NCI-H82 treated with DMSO at 0.1 percent for 48 hours (cell line): ENCODE measurements around the gene GRID2.
"Not testable (repeated sequence)": the region's sequence is repeated elsewhere in the genome, so short reads cannot be mapped to it uniquely, and the experiment has no call there.

Source experiments
- DNase-seq: peaks from one replicate; lab custom pipeline; 2025; ENCODE audit not compliant: unreplicated experiment; lab: John Stamatoyannopoulos, UW

Gene GRID2

DNA sequence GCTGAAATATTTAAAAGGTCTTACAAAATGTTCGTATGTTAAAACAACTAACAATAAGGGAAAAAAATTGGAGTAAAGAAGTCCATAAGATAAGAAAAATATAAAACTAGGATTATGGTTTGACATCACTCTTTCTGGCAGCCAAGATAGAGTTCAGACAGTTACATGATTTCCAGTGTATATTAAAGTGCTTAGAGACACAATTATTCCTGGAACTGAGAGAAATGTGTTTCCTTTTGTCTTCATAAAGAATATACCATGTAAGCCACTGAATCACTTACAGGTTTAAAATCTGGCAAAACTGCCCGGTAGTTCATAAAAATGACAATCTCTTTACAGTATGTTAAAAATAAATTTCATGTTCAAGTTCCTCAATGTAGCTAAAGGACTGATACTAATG is 986.1 kb downstream of the GRID2 start:
- no peak for DNase-seq

DNA sequence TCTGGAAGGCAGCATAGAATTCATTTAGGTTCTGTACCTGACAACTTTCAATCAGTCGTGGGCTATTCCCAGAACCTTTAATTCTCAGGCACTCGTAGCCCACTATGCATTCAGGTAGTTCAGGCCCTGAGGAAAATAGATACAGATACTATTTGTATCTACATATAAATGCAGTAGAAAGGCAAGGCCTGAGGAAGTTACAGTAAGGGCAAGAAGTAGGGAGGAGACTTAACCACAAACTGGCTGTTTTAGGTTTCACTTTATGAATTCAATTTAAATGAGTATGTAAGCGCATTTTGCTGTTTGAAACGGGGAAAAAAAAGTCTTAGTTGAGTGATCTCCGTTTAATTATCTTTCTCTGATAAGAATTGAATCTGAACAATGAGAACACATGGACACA is 995.4 kb downstream of the GRID2 start:
- DNase-seq, result no peak

DNA sequence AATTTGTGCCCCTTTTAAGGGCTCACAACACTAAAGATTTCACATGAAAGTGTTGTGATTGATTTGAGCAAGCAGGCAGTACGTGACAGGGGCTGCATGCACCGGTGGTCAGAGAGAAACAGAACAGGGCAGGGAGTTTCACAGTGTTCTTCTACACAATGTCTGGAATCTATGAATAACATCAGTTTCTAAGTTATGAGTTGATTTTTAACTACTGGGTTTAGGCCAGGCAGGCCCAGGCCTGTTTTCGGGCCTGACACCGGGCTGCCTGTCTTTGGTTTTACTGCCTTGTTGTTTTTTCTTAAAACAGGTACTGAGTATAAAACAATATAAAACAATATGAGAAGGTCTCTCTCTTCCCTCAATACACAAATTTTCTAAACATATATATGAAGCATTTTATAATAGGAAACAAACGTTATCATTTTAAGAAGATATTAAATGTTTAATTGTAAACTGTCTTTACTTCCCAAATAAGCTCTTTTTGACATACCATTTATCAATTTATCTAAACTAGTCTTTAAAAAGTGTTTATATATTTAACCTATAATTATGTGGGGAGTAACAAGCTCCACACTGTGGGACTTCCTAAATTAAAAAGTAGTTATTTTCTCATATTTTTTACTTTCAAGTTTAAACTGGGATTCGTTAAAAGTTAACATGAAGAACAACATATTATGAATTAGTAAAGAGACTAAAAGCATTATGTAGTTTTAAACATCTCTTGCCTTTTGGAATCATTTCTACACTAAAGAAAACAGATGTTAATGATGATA is 997.2 kb downstream of the GRID2 start:
- not testable (repeated sequence) for DNase-seq

DNA sequence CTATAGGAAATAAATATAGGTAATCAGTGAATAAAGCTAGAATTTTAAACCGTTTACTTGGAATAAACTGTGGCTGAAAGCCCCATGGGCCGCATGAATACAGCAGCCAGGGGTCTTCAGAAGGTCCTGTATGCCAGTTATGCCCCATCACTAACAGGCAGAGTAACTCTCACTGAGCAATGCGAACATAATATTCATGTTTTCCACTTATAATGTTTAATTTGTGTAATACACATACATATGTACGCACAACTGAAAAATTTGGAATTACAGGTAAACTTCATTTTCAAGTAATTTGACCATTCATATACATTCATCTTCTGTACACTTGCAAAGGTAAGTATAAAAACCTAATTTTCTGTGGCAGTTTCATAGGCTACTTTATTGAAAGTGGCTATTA is 998.5 kb downstream of the GRID2 start:
- no peak for DNase-seq

DNA sequence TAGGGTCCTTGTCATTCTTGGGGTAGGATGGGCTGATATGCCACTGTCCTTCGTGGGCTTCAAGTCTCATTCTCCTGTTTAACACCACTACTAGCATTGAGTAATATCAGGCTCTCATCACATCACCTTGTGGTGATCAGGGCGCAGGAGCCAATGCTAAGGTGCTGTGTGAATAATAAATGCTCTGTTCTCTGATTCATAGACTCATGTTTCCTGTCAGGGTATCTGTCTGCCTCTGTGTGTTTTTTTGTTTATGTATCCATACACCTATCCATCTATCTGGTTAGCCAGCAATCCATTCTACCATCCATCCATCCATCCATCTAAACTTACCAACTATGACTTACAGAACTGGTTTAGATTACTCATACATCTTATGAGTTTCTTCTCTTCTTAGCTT is 999.7 kb downstream of the GRID2 start:
- no peak for DNase-seq

DNA sequence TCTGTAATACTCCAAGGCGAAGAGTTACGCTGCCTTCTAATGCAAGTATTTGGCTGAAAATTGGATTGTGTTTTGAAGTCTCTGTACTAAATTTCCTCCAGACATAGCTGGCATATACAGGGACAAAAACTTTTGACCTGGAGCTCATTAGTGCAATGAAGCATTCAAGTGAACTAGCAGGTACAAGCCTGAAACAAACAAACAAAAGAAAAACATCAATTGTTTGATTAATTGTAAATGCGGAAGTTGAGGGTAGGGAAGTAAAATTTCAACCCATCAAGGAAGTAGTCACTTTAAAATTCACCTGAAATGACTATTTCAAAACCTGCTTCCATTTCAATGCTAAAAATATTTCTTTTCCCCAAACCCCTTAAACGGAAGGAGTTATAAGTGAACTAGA is 1008.5 kb downstream of the GRID2 start:
- DNase-seq, result no peak

DNA sequence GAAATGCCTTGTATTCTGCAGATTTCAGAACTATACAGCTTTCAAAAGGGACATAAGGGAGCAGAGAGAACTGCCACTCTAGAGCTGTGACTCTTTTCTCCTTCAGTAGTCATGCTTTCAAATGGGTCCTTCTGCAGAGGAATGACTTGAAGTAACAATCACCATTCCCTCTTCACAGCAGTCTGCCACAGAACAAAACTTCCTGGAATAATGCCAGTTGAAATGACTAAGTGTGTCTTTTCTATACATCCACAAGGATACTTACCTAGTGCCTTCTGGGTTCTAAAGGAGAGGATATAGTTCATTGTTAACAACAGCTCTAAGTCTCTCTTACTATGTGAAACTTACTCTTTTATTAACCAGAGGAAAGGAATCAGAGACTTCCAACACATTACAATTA is 1009.4 kb downstream of the GRID2 start:
- DNase-seq, result no peak

DNA sequence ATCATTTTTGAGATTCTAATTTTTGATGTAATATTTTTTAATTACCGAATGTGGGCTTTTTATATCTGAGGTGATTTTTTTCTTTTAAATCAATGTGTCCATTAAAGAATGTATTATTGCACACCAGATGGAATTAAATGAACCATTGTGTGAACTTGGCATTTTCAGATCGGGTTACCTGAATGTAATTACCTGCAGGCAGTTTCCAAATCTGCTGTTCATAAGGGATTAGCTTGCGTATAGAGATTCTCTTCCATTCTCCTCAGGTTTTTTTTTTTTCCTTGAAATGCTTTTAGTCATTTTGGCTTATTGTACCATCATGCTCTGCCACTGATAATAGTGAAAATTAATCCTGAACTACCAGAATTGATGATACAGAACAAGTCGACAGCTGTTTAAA is 1013.3 kb downstream of the GRID2 start:
- no peak for DNase-seq

DNA sequence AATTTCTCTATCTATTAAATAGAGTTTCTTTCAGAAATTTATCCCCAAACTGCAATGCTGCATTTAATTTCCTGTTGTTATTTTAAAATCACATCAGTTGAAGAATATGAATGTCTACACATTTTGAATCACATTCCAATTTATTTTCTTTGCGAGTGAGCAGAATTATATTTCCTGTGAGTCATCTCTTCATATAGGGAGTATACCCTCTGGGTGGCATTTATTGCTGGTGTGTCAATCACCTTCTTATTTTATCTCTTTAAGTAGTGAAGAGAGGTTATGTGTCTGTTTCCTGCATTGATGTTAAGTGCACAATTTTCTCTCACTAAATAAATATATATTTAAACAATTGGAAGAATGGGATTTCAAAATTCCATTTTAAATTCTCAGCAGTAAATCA is 1013.8 kb downstream of the GRID2 start:
- DNase-seq, result no peak

DNA sequence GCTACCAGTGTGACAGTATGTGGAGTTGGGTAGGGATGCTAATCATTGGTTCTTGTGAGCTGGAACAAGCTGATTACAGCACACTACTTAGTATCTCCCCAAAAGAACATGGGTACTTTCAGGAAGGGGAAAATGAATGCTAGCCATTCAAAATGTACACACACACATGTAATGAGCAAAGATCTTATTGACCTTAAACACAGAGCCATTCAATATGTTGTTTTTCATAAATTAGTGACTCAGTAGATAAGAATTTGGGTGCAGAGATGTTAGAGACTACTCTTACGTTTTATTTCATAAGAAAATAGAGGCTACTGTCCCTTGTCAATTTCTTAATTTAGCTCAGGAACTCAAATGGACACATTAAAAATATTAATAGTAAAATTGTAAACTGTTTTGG is 1015.3 kb downstream of the GRID2 start:
- no peak for DNase-seq

DNA sequence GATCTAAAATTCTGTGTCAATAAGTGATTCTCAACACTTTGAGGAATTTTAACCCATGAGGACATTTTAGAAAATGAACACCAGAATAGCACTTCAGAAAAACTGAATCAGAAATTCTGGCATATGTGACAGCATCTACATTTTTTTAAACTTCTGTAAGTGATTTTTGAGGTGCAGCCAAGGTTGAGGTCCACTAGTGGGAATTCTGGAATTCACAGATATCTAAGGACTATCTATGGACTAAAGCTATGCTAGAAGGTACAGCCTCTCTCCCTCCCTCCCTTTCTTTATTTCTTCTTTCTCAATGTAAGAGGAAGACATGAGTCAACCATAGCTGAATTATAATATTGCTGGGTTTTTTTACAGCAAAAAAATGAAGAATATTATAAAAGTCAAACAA is 1016.6 kb downstream of the GRID2 start:
- no peak for DNase-seq

DNA sequence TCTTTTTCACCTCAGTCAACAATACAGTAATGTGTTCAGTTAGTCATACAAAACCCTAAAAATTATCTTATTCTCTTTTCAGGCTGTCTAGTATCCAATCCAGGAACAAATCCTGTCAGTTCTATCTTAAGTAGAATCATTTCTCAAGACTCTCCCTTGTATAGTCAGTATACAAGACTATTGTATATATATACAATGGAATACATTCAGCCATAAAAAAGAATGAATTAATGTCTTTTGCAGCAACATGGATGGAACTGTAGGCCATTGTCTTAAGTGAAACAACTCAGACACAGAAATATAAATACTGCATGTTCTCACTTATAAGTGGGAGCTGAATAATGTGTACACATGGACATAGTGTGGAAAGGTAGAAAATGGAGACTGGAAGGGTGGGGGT is 1023.6 kb downstream of the GRID2 start:
- no peak for DNase-seq

DNA sequence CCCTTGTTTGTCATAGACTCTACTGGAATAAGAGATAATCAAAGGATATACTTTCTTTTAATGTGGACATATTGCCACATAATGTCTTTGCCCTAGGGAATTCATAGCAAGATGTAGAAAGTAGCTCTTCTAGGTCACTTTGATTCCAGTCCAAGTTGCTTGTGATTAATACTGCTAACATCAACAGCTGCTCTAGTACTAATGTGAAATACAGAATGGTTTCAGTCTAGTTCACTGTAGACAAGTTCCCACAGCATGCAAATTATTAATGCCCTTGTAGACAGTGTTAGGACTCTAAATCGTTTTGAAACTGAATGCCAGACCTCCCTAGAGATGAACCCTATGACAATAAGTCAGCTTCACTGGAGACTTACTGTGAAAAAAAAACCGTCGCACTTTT is 1030.2 kb downstream of the GRID2 start:
- DNase-seq, result no peak

DNA sequence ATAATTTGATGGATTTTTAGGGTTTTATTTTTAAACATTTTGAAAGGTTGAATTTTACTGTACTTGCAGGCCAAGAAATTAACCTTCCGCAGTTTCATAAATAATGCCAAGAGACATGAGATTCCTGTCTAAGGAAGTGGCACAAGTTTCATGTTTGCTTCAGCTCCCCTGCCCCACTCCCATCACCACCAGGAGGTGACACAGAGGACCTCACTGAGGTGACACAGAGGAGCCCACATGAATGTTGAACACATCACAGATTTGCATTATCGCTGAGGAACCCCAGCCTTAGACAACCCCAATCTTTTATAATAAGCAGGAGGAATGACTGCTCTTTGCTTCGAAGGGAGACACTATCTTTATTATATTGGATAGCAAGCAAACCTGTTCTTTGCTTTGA is 1033.4 kb downstream of the GRID2 start:
- no peak for DNase-seq

DNA sequence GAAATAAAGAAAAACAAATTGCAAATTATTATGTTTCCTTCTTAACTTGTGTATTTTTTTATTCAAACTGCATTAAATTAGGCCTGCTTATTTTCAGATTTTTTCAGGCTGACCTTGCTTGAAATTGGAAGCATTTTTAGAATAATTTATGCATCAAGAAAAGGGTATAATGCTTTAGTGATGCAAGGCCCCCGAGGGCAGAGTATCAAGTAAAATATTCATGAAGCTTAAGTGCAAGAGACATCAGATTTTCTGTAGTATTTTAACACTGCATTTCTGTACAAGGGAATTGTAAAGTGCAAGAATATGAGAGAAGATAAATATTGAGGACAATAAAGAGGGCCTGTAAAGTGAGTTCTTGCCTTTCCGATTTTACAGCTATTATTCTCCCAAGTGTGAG is 1039.0 kb downstream of the GRID2 start:
- DNase-seq, result no peak

DNA sequence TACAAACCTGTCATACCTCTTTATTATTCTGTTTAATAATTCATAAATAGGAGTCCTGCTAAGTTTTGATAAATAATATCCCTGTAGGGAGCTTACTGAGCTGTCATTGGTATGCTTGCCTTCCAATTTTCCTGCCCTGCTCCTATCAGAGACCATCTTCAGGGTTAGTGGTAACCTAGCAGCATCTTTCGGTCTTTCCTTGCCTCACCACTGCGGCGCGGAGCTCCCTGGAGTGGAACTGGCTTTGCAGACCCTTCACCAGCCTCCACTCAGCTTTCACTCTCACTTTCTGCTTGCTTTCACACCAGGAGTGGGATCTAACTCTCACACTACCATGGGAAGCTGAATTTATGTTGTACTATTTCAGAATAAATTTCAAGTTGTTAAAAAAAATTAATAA is 1043.1 kb downstream of the GRID2 start:
- DNase-seq, result no peak

DNA sequence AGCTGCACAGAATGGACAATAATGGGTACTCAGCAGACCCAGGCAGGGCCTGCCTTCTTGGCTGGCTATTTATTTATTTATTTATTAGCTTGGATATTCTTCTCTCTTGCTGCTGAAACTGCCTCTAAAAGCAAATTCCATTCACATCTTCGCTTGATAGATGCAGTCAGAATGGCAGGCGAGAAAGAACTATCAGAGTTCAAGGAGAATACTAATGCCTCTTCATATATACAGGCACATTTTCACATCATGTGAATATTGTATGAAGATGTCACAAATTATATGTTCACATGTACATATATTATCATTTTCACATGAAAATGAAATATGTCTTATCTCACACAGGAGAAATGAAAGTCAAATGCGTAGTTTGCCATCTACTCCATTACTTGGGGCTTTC is 1045.1 kb downstream of the GRID2 start:
- no peak for DNase-seq

DNA sequence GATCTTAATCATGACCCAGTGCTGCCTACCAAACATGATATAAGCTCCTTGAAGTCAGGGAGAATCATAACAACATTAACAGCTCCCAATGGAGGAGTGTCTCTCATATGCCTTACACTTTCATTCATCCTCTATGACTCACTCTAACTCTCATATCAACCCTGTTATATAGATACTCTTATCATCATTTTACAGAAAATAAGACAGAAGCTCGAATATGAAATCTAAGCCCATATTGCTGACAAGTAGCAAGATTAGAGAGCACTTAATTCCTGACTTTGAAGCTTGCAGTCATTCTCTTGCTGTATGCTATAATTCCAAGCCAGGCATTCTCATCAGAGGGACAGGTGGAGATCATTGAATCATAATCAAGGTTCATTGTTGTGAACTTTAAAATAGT is 1048.1 kb downstream of the GRID2 start:
- no peak for DNase-seq

DNA sequence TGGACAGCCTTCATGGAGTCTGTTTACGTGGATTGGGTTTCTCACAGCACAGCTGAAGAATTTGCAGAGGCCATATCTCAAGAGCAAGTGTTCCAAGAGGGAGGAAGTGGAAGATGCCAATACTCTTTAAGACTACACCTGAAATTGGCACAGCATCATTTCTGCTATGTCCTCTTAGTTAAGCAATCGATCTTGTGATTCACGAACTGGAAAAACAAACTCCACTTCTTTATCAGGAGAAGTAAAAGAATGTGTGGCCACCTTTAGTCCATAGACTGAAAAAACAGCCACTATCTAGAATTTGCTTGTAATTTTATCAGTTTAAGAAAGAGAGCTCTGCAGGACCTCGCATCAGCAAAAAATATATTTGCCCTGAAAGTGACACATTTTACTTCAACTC is 1051.6 kb downstream of the GRID2 start:
- DNase-seq, result no peak

DNA sequence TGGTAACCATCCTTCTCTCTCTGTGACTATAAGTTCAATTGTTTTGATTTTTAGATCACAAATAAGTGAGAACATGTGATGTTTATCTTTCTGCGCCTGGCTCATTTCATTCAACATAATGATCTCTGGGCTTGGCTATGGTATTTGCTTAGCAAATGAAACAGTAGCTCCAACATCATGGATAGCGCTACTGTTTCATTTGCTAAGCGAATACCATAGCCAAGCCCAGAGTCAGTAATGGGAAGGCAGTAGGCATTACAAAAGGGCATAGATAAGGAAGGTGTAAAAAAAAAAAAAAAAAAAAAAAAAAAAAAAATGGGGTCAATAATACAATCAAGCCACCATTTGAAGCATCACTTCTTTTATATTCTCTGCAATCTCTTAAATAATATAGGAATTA is 1055.8 kb downstream of the GRID2 start:
- DNase-seq, result no peak

DNA sequence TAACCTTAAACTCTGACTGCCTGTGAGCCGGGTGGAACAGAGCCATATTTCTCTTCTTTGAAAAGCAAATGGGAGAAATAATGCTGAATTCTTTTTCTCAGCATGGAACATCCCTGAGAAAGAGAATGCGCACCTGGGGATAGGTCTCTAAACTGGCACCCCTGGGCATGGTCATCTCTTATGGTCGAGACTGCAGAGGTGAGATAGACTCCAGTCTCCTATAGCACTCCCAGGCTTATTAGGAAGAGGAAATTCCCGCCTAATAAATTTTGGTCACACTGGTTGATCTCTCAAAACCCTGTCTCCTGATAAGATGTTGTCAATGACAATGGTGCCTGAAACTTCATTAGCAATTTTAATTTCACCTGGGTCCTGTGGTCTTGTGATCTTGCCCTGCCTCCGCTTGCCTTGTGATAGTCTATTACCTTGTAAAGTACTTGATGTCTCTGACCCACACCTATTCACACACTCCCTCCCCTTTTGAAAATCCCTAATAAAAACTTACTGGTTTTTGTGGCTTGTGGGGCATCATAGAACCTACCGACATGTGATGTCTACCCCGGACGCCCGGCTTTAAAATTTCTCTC is 1062.5 kb downstream of the GRID2 start:
- not testable (repeated sequence) for DNase-seq

DNA sequence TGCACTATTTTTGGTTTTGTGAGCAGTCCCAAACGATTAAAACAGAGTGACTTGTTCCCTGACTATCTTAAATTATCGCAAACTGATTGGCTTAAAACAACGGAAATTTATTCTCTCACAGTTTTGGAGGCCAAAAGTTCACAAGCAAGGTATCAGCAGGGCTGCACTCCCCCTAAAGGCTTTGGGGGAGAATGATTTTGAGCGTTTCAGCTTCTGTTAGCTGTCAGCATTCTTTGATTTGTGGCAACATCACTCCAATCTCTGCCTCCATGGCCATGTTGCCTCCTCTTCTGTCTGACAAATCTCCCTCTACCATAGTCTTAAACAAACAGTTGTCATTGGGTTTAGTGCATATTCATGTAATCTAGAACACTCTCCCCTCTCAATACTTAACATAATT is 1065.2 kb downstream of the GRID2 start:
- no peak for DNase-seq

DNA sequence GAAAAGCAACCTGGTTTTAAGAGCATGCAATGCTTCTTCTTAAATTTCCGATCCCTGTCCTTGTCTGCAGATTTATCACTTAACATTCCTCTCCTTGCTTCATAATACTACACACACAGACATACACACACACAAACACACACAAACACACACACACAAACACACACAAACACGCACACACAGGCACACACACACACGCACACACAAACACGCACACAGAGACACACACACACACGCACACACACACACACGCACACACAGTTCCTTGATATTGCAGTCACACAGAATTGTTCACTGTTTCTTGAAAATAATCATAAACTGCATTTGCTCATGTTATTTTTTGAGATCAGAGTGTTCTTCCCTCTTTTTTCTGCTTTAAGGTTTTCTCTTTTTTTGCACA is 1066.5 kb downstream of the GRID2 start:
- DNase-seq, result no peak
